H1 (cell line): ENCODE measurements around the gene GPC6. TPM values are rescaled to one million over a fixed set of nuclear protein-coding genes. Genes with fewer than 3 reads are reported as not detected.

Experiments
- KDM5A ChIP-seq: fragments of 200-600 bp; IDR thresholded peaks from 2 replicates; pipeline ENCODE4 v1.7.1; 2012; ENCODE audit warnings: mild to moderate bottlenecking, low read length, inconsistent platforms, mixed read lengths
- RFX5 ChIP-seq: IDR thresholded peaks from 2 replicates; pipeline ENCODE4 v1.6.1; 2011; ENCODE audit warnings: low read depth, low read length, improper control_type of control experiment, borderline replicate concordance
- SAP30 ChIP-seq: fragments of 300-600 bp; sonication (generic); IDR thresholded peaks from 2 replicates; pipeline ENCODE4 v1.7.1; 2012; ENCODE audit warnings: low read length, moderate library complexity, mild to moderate bottlenecking, inconsistent platforms; ENCODE audit not compliant: insufficient read depth, insufficient replicate concordance
- SIRT6 ChIP-seq: IDR thresholded peaks from one replicate; pipeline ENCODE4 v1.7.1; 2012; ENCODE audit warnings: low read length, inconsistent platforms
- USF2 ChIP-seq: IDR thresholded peaks from 2 replicates; pipeline ENCODE4 v1.6.1; 2011; ENCODE audit warnings: low read length, improper control_type of control experiment
- polyA plus RNA-seq, 7 experiments: library from polyadenylated mRNA; depleted of rRNA in 3 of 7; stranded (reverse) in 5 of 7; unstranded in 2 of 7; fragments of >200 nt in 5 of 7; fragments of 200-250 nt in 2 of 7; gene quantifications; 1 replicate in 5 of 7; 2 replicates in 1 of 7; 4 replicates in 1 of 7; pipeline versions ENCODE4 v1.2.1 to v1.2.3, GENCODE V29; 2011 to 2013; ENCODE audit warnings: missing spikeins in 2 of 7, mixed read lengths in 2 of 7
- total RNA-seq: library from RNA; stranded (reverse); fragmentation: NEBNext Ultra II Directional; extraction: Animal tissue kit (Norgen Biotek cat#: 25700); gene quantifications from 2 replicates; pipeline ENCODE4 v1.2.1, GENCODE V29; 2021

GPC6 gene
- total and polyA plus RNA-seq, 2 of the 8 experiments (the other 6 are each of a cell fraction or from before 2014, with no cell fraction given), result 5.4 to 12.0 TPM

DNA sequence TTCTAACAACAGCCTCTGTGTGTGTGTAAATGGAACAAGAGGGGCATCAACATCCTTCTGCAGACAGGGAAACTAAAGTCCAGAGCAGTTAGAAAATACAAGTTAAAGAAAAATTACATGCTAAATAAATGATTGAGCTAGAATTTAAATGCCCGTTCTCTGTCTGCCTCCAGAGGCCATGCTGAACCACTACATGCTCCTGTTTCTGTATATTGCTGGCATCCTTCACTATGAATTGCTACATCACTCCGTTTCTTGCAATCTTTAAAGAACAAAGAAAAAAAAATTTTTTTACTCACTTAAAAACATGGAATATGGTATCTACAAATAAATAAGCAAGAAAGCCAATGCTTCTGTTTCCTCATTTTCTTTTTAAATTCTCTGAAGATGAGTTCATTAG lies 1205.0 kb downstream of the GPC6 start (continued):
- TF ChIP-seq SIRT6 (no peak), SAP30 (no peak), KDM5A (no peak), RFX5 (no peak), USF2 (no peak)
